HG02763 (cell line): ENCODE results near the gene CUL5.
"Not testable (repeated sequence)": the region's sequence is repeated elsewhere in the genome, so short reads cannot be mapped to it uniquely, and the experiment has no call there.

ENCODE experiments used
- ATAC-seq: cut with Tn5 transposase; IDR thresholded peaks from one replicate; pipeline ENCODE4 v1.9.1; 2021; ENCODE audit warnings: mild to moderate bottlenecking, moderate library complexity; ENCODE audit not compliant: unreplicated experiment

Gene CUL5

DNA sequence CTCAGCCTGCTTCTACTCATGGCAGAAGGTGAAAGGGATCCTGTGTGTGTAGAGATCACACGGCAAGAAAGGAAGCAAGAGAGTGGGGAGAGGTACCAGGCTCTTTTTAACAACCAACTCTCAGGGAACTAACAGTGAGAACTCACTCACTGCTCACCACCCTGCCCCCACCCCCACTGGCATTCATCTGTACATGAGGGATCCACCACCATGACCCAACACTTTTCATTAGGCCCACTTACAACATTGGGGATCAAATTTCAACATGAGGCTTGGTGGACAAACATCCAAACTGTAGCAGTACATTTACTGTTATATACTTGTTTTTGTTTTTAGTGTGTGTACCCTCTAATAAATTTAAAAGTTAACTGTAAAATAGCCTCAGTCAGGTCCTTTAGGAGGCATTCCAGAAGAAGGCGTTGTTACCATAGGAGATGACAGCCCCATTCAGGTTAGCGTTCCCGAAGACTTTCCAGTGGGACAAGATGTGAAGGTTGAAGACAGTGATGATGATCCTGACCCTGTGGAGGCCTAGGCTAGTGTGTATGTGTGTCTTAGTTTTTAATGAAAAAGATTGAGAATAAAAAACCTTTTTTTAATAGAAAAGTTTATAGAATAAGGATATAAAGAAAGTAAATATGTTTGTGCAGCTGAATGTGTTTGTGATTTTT, 11.3 kb downstream of the CUL5 start:
- no peak for ATAC-seq

DNA sequence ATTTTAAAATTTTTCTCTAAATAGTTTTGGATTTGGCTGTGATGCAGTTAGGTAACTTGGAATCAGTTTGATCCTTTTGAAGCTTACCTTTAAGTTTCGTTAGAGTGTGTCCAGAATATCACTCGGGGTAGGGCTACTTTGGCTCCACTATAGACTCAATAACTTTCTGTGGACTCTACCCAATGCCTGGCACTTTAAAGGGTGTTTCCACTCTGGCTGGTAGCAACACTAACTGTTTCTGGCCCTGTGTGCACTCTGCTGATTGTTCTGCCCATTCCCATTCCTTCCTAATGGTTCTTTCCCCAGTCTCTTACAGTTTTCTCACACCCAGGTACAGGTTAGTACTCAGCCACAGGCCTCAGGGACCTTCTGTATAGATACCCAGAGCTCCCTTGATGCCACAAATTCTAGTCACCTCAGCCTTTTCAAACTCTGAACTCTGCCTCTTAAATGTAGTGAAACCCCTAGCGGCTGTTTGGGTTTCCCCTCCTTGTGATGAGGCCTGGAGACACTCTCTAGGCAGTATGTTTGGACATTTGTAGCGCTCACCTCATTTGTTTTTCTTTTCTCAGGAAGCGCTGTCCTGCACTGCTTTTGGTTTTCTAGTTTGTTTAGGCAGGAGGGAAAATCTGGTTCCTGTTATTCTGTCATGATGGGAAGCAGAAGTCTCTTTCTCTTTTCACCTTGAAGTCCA, 16.8 kb downstream of the CUL5 start:
- ATAC-seq, result peak; percentile 88

DNA sequence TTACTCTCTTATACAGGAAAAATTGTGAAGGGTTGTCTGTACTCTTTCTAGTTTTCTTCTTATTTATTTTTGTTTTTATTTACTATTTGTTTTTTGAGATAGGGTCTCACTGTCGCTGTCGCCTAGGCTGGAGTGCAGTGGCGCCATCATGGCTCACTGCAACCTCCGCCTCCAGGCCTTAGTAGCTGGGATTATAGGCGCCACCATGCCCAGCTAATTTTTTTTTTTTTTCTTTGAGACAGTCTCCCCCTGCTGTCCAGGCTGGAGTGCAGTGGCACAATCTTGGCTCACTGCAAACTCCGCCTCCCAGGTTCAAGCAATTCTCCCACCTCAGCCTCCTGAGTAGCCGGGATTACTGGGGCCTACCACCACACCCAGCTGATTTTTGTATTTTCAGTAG, 18.4 kb downstream of the CUL5 start:
- ATAC-seq, result no peak

DNA sequence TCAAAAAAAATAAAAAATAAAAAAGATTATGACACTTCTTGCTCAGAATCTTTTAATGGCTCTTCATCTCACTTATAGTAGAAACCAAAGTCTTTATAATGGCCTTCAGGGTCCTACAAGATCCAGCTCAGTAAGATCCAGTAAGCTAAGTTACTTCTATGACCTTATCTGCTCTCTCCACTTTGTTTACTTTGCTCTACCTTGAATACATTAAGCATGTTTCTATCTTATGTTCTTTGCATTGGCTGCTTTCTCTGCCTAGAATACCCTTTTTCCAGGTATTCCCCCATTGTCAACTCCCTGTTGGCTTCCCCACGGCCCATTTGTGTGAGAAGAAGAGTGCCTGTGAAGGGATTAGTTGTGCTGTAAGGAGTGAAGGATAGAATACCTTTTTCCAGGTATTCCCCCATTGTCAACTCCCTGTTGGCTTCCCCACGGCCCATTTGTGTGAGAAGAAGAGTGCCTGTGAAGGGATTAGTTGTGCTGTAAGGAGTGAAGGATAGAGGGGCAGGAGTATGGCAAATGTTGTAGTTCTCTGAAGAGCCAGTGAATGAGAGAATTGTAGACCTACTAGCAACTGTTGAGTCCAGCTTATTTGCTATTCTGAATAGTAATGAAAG, 20.2 kb downstream of the CUL5 start:
- ATAC-seq, result not testable (repeated sequence)

DNA sequence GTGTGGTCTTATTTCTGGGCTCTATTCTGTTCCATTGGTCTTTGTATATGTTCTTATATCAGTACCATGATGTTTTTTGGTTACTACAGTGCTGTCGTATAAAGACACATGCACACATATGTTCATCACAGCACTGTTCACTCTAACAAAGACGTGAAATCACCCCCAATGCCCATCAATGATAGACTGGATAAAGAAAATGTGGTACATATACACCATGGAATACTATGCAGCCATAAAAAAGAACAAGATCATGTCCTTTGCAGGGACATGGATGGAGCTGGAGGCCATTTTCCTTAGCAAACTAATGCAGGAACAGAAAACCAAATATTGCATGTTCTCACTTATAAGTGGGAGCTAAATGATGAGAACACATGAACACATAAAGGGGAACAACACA, 22.9 kb downstream of the CUL5 start:
- not testable (repeated sequence) for ATAC-seq

DNA sequence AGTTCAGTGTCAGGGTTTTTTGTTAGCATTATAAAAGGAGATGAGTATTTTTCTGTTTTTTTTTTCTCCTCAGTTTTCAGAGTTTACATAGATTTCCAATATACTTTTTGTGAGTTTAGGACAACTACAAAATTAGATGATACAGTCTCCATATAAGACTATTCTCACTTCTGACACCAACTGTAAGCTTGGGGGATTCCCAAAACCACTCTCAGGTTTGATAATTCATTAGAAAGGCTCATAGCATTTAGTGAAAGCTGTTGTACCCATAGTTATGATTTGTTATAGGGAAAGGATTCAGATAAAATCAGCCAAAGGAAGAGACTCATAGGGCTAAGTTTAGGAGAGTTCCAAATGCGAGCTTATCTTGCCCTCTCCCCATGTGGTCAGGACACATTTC, 24.1 kb downstream of the CUL5 start:
- no peak for ATAC-seq

DNA sequence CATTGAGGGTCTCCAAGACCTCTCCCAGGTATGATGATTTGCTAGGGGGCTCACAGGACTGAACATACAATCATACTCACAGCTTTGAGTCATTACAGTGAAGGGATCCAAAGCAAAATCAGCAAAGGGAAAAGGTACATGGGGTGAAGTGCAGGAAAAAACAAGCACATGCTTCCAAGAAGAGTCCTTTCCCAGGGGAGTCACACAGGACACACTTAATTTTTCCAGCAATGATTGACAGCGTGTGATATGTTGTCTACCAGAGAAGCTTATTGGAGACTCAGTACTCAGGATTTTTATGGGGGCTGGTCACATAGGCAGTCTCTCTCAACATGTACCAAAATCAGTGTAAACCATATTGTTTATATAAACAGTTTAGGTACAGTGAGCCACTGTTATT, 25.3 kb downstream of the CUL5 start:
- ATAC-seq, result no peak

DNA sequence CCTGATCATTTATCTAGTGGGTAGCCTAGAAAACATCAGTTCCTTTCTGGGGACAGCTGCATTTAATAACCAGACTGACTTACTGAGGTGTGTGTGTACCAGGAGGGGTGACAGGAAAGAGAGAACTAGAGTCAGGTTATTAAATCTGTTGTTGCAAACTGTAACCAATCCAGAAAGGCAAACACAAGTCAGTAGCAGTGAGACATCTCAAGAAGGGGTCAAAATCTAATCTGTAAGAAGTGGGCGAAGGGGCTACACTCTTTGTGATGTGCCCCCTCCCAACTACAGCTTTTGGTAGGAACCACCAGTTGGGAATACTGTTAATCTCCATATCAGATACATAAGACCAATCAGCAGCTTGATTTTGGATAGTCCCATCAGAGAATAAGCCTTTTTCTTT, 26.3 kb downstream of the CUL5 start:
- ATAC-seq, result no peak

DNA sequence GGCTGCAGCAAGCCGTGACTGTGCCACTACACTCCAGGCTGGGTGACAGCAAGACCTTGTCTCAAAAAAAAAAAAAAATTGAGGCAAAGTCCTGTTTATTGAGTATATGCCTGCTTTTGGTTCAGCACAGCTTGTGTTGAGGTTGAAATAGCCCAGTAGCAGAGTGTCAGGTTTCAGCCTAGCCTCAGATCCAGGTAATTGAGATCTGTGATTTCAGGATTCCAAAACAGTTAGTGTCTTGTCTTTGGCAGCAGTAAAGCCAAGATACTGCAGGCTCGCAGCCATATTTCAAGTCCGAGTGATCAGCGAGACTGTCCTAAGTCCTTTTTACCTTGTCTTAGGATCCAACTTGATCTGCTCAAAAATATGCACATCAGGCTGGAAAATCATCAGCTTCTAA, 27.0 kb downstream of the CUL5 start:
- ATAC-seq, result no peak

DNA sequence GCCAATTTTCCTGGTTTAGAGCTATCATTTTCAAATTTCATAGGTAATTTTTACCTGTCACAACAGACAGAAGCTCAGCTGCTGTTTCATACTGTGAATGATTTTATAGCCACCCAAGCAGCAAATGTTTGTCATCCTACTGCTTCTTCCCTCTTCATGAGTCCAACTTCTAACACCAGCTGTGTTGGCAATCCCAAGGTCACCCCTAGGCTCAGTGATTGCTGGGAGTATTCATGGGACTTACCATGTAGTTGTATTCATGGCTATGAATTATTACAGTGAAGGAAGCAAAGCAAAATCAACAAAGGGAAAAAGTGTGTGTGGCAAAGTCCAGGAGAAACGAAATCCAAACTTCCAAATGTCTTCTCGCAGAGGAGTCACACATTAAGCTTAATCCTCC, 28.5 kb downstream of the CUL5 start:
- no peak for ATAC-seq

DNA sequence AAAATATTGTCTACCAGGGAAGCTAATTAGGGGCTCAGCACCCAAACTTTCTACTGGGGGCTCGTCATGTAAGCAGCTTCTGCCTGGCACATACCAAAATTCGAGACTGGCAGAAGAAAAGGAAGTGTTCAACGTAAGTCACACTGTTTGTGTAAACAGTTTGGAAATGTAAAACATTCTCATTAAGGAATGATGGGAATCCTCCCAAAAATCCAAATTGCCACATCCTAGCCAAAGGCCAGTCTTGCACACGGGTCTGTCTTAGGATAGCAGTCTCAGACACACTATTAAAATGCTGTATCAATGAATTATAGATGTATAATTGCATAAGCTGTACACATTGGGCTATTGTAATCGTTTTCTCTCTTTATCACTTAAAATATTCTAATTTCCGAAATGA, 28.9 kb downstream of the CUL5 start:
- ATAC-seq, result no peak

DNA sequence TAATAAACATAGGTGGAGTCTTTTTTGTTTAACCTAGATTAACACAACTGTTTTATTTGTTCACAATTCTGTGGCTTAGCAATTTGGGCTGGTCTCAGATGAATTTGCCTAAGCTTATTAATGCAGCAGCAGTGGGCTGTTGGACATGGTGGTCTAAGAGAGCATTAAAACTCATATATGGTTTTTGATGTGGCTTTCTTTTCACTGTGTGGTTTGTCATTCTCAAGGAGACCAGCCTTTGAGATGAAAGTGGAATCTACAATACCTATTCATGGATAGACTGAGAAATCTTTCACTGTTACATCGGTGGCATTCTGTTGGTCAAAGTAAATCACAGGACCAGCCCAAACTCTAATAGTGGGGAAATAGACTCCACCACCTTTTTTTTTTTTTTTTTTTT, 39.6 kb downstream of the CUL5 start:
- ATAC-seq, result no peak

DNA sequence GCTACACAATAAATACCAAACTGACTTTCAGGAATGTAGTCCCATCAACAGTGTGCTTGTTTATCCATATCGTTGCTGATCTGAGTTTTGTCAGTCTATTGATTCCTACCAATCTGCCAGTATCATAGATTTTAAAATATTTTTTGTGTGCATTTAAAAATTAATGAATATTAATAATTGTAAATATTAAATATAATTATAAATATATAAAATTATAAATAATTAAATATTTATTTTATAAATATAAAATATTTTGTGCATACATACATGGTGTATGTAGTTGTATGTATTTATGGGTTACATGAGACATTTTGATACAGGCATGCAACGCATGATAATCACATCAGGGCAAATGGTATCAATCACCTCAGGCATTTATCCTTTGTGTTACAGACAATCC, 53.6 kb downstream of the CUL5 start:
- no peak for ATAC-seq

DNA sequence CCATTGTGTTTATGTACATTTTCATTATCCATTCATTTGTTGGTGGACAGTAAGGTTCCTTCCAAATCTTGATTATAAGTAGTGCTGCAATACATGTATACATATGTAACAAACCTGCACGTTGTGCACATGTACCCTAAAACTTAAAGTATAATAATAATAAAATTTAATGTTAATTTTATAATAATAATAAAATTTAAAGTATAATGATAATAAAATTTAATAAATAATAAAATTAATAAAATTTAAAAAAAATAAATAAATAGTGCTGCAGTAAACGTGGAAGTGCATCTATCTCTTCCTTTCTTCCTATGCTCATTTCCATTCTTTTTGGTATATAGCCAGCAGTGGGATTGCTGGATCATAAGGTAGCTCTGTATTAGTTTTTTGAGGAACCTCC, 54.7 kb downstream of the CUL5 start:
- ATAC-seq, result no peak

DNA sequence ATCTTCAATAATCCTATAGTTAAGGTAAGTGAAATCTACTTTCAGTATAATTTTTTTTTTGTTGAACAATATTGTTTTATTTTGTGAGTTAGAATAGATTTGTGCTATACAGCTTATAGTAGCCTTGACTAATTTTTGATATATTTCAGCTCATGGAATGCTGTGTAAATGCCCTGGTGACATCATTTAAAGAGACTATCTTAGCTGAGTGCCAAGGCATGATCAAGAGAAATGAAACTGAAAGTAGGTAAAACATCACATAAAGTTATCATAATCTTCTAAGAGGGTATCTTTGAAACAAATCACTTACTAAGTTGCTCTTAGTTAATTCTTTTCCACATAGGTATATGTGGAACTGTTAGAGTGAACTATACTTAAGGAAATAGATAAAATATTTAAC, 61.2 kb downstream of the CUL5 start:
- peak; percentile 53 for ATAC-seq

DNA sequence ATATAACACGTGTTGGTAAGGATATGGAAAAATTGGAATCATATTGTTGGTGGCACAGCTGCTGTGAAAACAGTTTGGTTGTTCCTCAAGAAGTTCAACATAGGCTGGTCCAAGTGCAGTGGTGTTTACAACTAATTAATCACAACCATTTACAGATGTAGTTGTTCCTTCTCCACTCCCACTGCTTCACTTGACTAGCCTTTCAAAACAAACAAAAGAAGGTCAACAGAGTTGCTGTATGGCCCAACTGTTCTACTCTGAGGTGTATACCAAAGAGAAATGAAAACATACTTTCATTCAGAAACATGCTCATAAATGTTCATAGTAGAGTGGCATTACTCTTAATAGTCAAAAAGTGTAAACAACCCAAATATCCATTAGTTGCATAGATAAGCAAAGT, 76.1 kb downstream of the CUL5 start:
- no peak for ATAC-seq

DNA sequence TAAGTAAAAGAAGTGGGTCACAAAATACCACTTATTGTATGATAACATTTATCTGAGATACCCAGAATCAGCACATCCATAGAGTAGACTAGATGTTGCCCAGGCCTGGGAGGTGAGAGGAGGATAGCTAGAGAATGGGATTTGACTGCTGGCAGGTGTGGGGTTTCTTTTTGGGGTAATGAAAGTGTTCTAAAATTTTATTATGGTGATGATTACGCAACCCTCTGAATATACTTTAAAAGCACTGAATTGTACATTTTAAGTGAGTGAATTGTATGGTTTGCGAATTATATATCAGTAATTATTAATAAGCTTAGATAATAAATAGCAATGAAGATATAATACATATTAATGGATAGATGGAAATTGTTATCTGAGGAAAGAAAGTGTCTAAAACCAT, 77.0 kb downstream of the CUL5 start:
- ATAC-seq, result no peak

DNA sequence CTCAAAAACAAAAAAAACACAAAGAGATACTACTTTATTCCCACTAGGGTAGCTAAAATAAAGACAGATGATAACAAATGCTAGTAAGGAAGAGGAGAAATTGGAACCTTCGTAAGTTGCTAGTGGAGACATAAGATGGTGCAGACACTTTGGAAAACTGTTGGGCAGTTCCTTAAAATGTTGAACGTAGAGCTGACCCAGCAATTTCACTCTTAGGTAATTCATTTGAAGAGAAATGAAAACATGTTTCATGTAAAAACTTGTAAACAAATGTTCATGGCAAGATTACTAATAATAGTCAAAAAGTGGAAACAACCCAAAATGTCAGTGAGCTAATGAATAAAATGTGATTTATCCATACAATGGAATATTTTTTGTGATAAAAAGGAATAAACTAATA, 83.4 kb downstream of the CUL5 start:
- ATAC-seq, result no peak

DNA sequence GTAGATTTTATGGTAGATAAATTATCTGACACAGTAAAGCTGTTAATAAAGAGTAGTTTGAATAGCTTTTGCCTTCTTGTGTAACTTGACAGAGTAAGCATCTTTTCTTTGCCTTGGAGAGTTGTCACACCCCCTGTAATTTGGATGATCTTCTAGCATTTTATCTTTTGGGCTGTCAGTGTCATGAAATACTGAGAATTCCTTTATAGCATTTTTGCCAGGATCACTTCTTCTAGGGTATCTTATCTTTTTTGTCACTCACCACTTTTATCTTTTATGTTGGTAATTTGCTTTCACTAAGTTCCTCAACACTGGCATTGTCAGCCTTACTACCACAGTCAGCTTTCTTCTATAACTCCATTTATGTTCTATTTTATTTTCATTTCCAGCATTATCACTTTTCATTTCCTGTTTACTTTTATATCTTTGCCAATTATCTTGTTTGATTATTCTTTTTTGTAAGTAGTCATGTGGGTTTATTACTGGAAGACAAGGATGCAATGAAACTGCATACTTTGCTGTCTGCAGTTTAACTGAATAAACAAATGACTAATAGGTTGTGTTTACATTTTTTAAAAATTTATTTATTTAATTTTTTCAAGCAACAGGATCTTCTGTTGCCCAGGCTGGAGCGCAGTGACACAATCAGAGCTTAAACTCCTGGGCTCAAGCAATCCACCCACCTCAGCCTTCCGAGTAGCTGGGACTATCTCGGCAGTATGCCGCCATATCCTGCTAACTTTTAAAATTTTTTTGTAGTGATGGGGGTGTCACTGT, 84.6 kb downstream of the CUL5 start:
- no peak for ATAC-seq

DNA sequence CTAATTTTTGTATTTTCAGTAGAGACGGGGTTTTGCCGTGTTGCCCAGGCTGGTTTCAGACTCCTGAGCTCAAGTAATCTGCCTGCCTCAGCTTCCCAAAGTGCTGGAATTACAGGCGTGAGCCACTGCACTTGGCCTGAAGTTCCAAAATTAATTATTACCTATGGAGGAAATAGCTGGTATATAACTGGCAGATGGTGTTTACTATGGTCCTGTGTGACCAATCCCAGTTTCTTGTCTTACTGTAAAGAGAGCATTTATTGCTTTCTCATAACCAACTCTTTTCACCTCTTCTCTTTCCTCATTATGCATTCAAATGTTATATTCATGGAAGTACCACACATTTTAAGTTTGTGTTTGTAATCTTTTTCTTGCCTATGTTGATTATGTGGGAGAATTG, 88.5 kb downstream of the CUL5 start:
- no peak for ATAC-seq

DNA sequence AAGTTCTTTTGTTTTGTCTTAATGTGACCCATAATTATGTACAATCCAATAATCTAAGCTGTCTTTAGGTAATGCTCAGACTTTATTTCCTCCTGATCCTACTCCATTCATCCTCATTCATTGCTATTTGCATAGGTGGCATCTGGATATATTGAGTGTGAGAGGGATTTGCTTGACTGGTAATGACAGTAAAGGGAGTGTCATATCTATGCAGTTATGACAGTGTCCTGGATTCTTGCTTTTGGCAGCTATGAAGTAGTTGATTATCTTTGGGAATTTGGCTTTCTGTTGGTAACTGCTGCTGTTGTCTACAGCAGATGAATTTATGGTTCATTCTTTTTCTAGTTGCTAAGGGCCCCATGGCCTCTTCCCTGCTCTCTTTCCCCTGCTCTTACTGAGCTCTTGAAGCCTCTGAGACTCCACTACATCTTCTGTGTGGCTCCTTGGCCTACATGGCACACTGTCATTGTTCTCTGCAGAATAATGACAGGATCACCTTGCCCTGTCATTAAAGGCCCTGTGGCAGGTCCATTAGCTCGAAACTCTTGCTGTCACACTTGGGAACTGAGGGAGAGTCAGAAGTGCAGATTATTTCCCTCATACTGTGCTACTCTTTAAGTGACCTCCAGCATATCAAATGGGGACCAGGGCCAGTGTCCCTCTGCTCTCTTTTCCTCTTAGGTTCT, 92.5 kb downstream of the CUL5 start:
- no peak for ATAC-seq
